ENCODE data around the gene CSF1R.

CSF1R gene

DNA sequence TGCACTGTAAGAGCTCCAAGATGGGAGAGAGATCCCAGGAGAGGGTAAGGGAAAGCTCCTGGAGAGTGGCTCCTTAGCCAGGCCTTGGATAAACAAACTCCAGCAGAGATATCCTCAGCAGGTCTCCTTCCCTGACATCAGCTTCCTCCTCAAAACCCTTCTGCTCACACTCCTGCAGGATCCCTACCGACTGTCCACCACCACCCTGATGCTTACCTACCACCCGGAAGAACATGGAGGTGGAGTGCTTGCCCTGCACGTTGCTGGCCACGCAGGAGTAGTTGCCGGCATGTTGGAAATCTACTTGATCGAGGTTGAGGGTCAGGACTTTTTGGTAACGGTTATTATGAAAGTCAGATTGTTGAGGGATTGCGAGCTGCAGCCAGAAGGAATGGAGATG, 9.3 kb downstream of the CSF1R start:
- no peak overlapping the region for H3K4me3 ChIP-seq (ENCODE audit: low read length)
- no peak for TF ChIP-seq CTCF (conservative IDR thresholded peaks at IDR 0.05; ENCODE audit: low read length)
- no peak for DNase-seq (ENCODE audit: low read depth)

DNA sequence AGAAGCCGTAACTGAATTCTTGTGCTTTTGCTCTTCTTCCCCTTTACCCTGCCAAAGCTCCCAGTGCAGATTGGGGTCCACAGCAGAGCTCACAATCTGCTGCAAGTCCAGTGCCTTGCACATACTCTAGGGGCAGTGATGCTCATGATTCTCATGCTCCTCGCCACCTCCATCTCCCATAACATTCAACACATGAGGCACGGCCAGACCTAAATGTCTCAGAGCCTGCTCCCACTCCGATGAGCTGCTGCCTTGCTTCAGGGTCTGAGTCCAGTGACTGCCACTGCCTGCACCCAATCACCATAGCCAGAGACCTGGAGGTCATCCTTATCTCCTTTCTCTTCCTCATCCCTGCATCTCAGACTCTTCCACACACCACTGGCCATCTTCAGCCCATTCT, 10.5 kb downstream of the CSF1R start:
- H3K4me3 ChIP-seq (ENCODE audit: low read length), result no peak overlapping the region
- DNase-seq (ENCODE audit: low read depth), result no peak
- TF ChIP-seq CTCF (conservative IDR thresholded peaks at IDR 0.05; ENCODE audit: low read length), result no peak

GRCh38 chr5:150075233-150075632, 11.1 kb downstream of the CSF1R start:
- no peak for TF ChIP-seq CTCF (conservative IDR thresholded peaks at IDR 0.05; ENCODE audit: low read length)
- no peak for DNase-seq (ENCODE audit: low read depth)
- no peak overlapping the region for H3K4me3 ChIP-seq (ENCODE audit: low read length)

DNA sequence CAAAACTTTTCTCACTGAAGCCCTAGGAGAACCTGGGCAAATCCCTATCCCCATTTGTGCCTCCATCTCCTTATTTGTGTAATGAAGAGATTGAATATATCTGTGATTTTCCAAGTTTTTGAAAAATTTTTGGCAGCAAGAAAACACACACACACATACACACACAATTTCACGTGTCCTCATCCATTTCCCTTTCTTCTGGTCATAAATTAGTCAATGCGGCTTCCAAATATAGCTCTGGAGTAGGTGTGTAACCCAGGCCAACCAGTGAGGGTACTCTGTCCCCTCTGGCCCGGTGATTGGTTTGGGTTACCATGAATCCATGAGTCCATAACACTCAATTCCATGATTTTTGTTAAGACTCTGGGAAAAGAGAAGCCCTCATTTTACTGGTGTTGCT, 12.7 kb downstream of the CSF1R start:
- no peak for DNase-seq (ENCODE audit: low read depth)

GRCh38 chr5:150073086-150073625, 13.2 kb downstream of the CSF1R start:
- no peak overlapping the region for H3K4me3 ChIP-seq (ENCODE audit: low read length)
- DNase-seq (ENCODE audit: low read depth), result no peak
- no peak for TF ChIP-seq CTCF (conservative IDR thresholded peaks at IDR 0.05; ENCODE audit: low read length)

More for the DNA sequence above, 12.7 kb downstream of the CSF1R start:
- no peak overlapping the region for H3K4me3 ChIP-seq (ENCODE audit: low read length)
- TF ChIP-seq CTCF (conservative IDR thresholded peaks at IDR 0.05; ENCODE audit: low read length), result no peak

- no peak overlapping the region for H3K4me3 ChIP-seq (ENCODE audit: low read length)
- DNase-seq (ENCODE audit: low read depth), result no peak
- no peak for TF ChIP-seq CTCF (conservative IDR thresholded peaks at IDR 0.05; ENCODE audit: low read length)
Measured at GRCh38 chr5:150070821-150071220, 15.5 kb downstream of the CSF1R start.

GRCh38 chr5:150069672-150070627, 16.4 kb downstream of the CSF1R start:
- DNase-seq (ENCODE audit: low read depth), result no peak
- TF ChIP-seq CTCF (conservative IDR thresholded peaks at IDR 0.05; ENCODE audit: low read length), result no peak
- no peak overlapping the region for H3K4me3 ChIP-seq (ENCODE audit: low read length)
